Measurements from ENCODE around the gene CCDC102A.

The CCDC102A gene

GRCh38 chr16:57497121-57497520, 39.2 kb downstream of the CCDC102A start:
- peaks cover 3% of the 10 kb centered on the region for H3K36me3 Mint-ChIP-seq (ENCODE audit: insufficient read depth)
- no peak for ATAC-seq (replicated peaks; ENCODE audit: extremely low read depth, poor library complexity, severe bottlenecking)
- no peaks in the 10 kb centered on the region for H3K9me3 Mint-ChIP-seq
- H3K4me3 Mint-ChIP-seq: no peak overlapping the region
- H3K4me1 Mint-ChIP-seq: peaks cover 8% of the 10 kb centered on the region
- DNase-seq (ENCODE audit: low spot score in 2 of 2): no peak
- no peak overlapping the region for H3K27ac Mint-ChIP-seq (ENCODE audit: low read depth)
- no peaks in the 10 kb centered on the region for H3K27me3 Mint-ChIP-seq

DNA sequence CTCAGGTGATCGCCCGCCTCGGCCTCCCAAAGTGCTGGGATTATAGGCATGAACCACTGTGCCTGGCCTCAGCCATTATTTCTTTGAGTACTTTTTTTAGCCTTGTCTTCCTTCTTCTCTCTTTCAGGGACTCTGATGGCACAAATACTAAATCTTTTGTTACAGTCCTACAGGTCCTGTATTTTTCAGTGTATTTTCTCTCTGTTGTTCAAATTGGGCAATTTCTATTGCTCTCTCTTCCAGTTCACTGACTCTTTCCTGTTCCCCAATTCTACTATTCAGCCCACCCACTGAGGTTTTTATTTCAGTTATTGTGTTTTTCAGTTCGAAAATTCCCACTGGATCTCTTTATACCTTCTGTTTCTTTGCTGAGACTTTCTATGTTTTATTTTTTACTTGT, 42.6 kb downstream of the CCDC102A start:
- H3K9me3 Mint-ChIP-seq: no peaks in the 10 kb centered on the region
- H3K4me1 Mint-ChIP-seq: no peaks in the 10 kb centered on the region
- no peaks in the 10 kb centered on the region for H3K27me3 Mint-ChIP-seq
- H3K4me3 Mint-ChIP-seq: no peak overlapping the region
- peaks cover 2% of the 10 kb centered on the region for H3K36me3 Mint-ChIP-seq (ENCODE audit: insufficient read depth)
- H3K27ac Mint-ChIP-seq (ENCODE audit: low read depth): no peak overlapping the region
- no peak for DNase-seq (ENCODE audit: low spot score in 2 of 2)
- no peak for ATAC-seq (replicated peaks; ENCODE audit: extremely low read depth, poor library complexity, severe bottlenecking)

- peaks cover 24% of the 10 kb centered on the region for H3K4me1 Mint-ChIP-seq
- H3K9me3 Mint-ChIP-seq: no peaks in the 10 kb centered on the region
- H3K4me3 Mint-ChIP-seq: no peak overlapping the region
- ATAC-seq (replicated peaks; ENCODE audit: extremely low read depth, poor library complexity, severe bottlenecking): no peak
- no peak for DNase-seq (ENCODE audit: low spot score in 2 of 2)
- no peaks in the 10 kb centered on the region for H3K27me3 Mint-ChIP-seq
- H3K36me3 Mint-ChIP-seq (ENCODE audit: insufficient read depth): peaks cover 4% of the 10 kb centered on the region
- H3K27ac Mint-ChIP-seq (ENCODE audit: low read depth): no peak overlapping the region
Observed at GRCh38 chr16:57489229-57489628, 47.1 kb downstream of the CCDC102A start.

DNA sequence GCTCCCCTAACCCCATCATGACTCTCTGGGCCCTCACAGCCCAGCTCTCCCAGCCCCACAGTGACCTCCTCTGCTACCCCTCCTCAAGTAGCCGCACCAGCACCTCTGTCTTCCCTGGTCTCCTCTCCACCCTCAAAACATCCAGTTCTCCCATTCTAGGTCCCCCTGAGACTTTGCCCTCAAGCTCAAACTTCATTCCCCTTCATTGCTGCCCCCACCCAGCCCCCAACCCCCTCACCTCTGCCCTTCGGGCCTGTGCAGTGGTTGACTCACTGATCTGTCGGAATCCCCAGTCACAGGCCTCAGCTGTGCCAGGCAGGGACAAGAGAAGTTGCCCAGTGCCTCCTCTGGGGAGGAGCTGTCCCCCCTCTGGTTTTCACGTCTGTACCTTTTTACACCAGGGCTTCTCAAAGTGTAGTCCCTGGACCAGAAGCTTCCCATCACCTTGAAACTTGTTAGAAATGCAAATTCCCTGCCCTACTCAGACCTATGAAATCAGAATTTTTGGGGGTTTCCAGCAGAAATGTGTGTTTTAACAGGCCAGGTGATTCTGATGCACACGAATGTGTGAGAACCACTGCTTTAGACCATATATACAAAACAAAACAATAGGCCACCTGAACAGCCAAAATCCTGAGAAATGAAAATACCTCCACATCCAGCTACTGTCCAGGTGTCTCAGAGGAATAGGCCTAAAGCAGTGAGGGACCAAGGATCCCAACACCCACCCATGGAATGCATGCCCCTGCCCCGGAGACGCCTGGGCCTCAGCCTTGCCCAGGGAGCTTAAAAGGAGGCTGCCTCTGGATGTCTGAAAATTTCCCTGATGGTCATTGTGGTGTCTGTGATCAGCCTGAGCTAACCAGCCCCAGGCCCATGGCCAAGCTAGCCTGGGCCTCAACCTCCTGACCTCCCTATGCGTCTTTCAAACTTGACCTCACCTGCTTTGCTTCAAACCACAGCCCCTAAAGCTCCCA, 49.2 kb downstream of the CCDC102A start:
- Mint-ChIP-seq H3K27me3 (no peaks in the 10 kb centered on the region), H3K9me3 (no peaks in the 10 kb centered on the region), H3K4me3 (peak overlapping the region; percentile 92), H3K36me3 (ENCODE audit: insufficient read depth) (peaks cover 4% of the 10 kb centered on the region), H3K4me1 (peaks cover 24% of the 10 kb centered on the region), H3K27ac (ENCODE audit: low read depth) (peak overlapping the region; percentile 44)
- no peak for DNase-seq (ENCODE audit: low spot score in 2 of 2)
- ATAC-seq (replicated peaks; ENCODE audit: extremely low read depth, poor library complexity, severe bottlenecking): no peak

DNA sequence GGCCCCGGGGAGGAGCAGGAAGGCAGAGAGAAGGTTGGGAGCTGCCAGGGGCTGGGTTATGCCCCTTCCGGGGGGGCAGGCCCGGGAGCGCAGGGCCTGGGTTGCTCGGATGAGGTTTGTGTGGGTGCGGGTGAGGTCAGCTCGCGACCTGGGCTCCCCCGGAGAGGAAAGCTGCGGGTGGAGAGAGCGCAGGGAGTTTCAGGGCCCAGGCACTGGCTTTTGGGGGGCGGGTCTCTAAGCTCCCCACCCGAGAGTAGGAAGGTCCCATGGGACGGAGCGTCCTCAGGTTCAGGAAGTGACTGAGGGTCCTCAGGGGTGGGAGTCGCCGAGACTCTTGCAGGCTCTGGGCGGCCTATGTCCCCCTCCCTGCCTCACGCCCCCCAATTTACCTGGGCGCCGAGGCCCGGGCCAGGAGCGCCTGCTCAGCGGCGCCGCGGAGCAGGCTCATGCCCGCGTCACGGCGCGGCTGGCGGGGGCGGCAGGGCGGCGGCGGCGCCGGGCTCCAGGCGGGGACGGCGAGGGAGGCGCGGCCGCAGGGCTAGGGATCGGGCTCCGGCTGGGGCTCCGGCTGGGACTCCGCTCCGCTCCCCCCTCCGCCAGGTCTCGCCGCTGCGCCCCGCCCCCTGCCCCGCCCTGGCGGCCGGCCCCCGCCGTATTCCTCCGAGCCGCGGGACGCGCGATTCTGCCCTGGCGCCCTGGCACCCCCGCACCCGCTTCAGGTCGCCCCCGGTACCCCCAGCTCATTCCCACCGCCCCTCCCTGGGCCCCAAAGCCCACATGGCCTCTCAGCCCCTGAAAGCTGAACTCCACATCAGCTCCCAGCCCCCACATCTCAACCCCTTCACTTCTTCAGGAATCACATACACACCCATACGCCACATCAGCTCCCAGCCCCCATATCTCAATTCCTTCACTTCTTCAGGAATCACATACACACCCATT, 50.2 kb downstream of the CCDC102A start, which contains the start of gene DOK4:
DOK4 (minus strand) TSS at position 578 of the 942 bp plus-strand sequence. CDS start 6,986 bp downstream, outside the sequence.
- peak within 1 kb of the TSS; percentile 92 for H3K4me3 Mint-ChIP-seq
- peak within 1 kb of the TSS; percentile 93 for H3K27ac Mint-ChIP-seq (ENCODE audit: low read depth)
- DNase-seq (ENCODE audit: low spot score in 2 of 2) (peak; percentile 43 to 51), ATAC-seq (replicated peaks; ENCODE audit: extremely low read depth, poor library complexity, severe bottlenecking) (peak; percentile 91)
- H3K9me3 Mint-ChIP-seq: no peaks in the 10 kb centered on the region
- H3K4me1 Mint-ChIP-seq: peaks cover 24% of the 10 kb centered on the region
- peaks cover 6% of the 10 kb centered on the region for H3K36me3 Mint-ChIP-seq (ENCODE audit: insufficient read depth)
- no peaks in the 10 kb centered on the region for H3K27me3 Mint-ChIP-seq

DNA sequence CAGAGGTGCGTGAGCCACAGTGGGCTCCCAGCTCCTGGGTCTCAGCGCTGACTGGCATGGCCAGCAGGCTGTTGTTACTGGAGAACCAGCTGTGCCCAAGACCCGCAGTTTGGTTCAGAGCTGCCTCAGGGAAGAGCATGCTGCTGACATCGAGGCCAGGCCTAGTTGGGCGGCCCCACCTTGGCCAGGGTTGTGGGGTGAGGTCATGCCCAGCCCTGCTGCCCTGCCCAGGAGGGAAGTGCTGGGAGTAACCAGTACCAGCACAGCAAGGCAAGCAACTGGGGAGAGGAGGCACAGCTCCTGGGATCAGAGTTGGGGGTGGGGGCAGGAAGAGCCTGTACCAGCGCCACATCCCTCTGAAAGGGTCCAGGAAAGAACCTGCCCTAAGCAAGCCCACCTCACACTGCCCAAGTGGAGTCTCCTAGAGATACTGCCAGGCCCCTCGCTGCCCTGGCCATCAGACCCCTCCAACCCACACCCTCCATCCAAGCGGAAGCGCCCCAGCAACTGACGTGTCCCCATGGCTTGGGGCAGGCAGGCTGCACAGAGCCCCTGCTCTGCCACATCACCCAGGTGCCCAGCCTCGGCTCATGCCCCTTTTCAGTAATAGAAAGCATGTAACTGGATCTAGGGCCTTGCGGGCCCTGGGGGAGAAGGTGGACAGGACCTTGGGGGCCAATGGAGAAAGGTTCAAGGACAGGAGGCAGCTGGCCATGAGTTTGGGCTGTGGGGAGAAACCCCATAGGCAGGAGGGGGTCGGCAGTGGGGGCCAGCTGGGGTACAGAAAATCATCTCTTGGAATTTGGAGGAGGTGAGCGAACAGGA, 51.1 kb downstream of the CCDC102A start:
- Mint-ChIP-seq H3K4me1 (peaks cover 24% of the 10 kb centered on the region), H3K27ac (ENCODE audit: low read depth) (peak overlapping the region; percentile 93), H3K36me3 (ENCODE audit: insufficient read depth) (peaks cover 7% of the 10 kb centered on the region), H3K4me3 (peak overlapping the region; percentile 92), H3K27me3 (no peaks in the 10 kb centered on the region), H3K9me3 (no peaks in the 10 kb centered on the region)
- no peak for DNase-seq (ENCODE audit: low spot score in 2 of 2)
- no peak for ATAC-seq (replicated peaks; ENCODE audit: extremely low read depth, poor library complexity, severe bottlenecking)

GRCh38 chr16:57484515-57485005, 51.8 kb downstream of the CCDC102A start:
- Mint-ChIP-seq H3K27me3 (no peaks in the 10 kb centered on the region), H3K36me3 (ENCODE audit: insufficient read depth) (peaks cover 7% of the 10 kb centered on the region), H3K9me3 (no peaks in the 10 kb centered on the region), H3K4me1 (peaks cover 24% of the 10 kb centered on the region), H3K4me3 (no peak overlapping the region), H3K27ac (ENCODE audit: low read depth) (no peak overlapping the region)
- ATAC-seq (replicated peaks; ENCODE audit: extremely low read depth, poor library complexity, severe bottlenecking) (no peak), DNase-seq (ENCODE audit: low spot score in 2 of 2) (no peak)

GRCh38 chr16:57483725-57484514, 52.5 kb downstream of the CCDC102A start:
- Mint-ChIP-seq H3K27ac (ENCODE audit: low read depth) (no peak overlapping the region), H3K27me3 (no peaks in the 10 kb centered on the region), H3K36me3 (ENCODE audit: insufficient read depth) (peaks cover 7% of the 10 kb centered on the region), H3K9me3 (no peaks in the 10 kb centered on the region), H3K4me3 (no peak overlapping the region), H3K4me1 (peaks cover 24% of the 10 kb centered on the region)
- no peak for ATAC-seq (replicated peaks; ENCODE audit: extremely low read depth, poor library complexity, severe bottlenecking)
- no peak for DNase-seq (ENCODE audit: low spot score in 2 of 2)

- Mint-ChIP-seq H3K4me1 (peaks cover 24% of the 10 kb centered on the region), H3K27ac (ENCODE audit: low read depth) (no peak overlapping the region), H3K36me3 (ENCODE audit: insufficient read depth) (peaks cover 7% of the 10 kb centered on the region), H3K27me3 (no peaks in the 10 kb centered on the region), H3K4me3 (no peak overlapping the region), H3K9me3 (no peaks in the 10 kb centered on the region)
- DNase-seq (ENCODE audit: low spot score in 2 of 2) (no peak), ATAC-seq (replicated peaks; ENCODE audit: extremely low read depth, poor library complexity, severe bottlenecking) (no peak)
Observed at GRCh38 chr16:57482845-57483545, 53.4 kb downstream of the CCDC102A start.

- Mint-ChIP-seq H3K4me3 (no peak overlapping the region), H3K27ac (ENCODE audit: low read depth) (no peak overlapping the region), H3K36me3 (ENCODE audit: insufficient read depth) (peaks cover 6% of the 10 kb centered on the region), H3K9me3 (no peaks in the 10 kb centered on the region), H3K27me3 (no peaks in the 10 kb centered on the region), H3K4me1 (peaks cover 22% of the 10 kb centered on the region)
- ATAC-seq (replicated peaks; ENCODE audit: extremely low read depth, poor library complexity, severe bottlenecking) (no peak), DNase-seq (ENCODE audit: low spot score in 2 of 2) (no peak)
Observed at GRCh38 chr16:57481421-57481820, 55.0 kb downstream of the CCDC102A start.

DNA sequence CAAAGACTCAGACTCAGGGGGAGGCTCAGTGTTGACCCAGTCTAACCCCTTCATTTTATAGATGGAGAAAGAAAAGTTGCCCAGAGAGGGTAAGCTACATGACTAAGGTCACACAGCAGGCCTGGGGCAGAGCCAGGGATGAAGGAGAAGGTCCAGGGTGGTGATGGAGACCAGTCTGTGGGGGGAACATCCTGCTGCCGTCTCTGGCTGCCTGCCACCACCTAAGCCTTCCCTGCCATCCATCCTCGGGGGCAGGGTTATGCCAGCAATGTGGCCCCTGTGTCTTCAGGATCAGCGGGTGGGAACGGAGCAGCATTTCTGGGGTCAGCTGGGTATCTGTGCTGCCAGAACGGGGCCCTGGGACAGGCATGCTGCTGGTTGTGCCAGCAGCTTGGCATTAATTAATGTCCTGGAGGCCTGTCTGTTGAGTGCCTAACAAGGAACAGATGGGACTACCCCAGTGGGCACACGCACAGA, 55.6 kb downstream of the CCDC102A start:
- Mint-ChIP-seq H3K27me3 (no peaks in the 10 kb centered on the region), H3K36me3 (ENCODE audit: insufficient read depth) (peaks cover 6% of the 10 kb centered on the region), H3K27ac (ENCODE audit: low read depth) (no peak overlapping the region), H3K9me3 (no peaks in the 10 kb centered on the region), H3K4me3 (no peak overlapping the region), H3K4me1 (peaks cover 25% of the 10 kb centered on the region)
- DNase-seq (ENCODE audit: low spot score in 2 of 2) (no peak), ATAC-seq (replicated peaks; ENCODE audit: extremely low read depth, poor library complexity, severe bottlenecking) (no peak)

Data from central memory CD8-positive, alpha-beta T cell (primary cell).